ENCODE data around the gene GRIA4. TPM values are rescaled to one million over a fixed set of nuclear protein-coding genes. Genes with fewer than 3 reads are reported as not detected.

The GRIA4 gene
- total RNA-seq, 2 donors from 2014 or later = 0.10 TPM; not detected in 1

DNA sequence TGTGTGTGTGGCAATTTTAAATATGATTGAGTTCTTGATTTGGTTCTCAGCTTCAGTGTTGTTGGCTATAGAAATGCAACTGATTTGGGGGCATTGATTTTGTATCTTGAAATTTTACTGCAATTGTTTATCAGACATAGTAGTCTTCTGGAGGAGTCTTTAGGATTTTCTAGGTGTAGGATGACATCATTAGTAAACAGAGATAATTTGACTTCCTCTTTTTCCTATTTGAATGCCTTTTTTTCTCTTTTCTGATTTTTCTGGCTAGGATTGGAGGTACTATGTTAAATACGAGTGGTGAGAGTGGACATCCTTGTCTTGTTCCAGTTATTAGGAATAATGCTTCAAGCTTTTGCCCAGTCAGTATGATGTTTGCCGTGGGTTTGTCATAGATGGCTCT is 287.3 kb downstream of the GRIA4 start:
- no peak for DNase-seq (ENCODE audit: low spot score)
- intact Hi-C loops (cut with DNase I) = no loop called here

DNA sequence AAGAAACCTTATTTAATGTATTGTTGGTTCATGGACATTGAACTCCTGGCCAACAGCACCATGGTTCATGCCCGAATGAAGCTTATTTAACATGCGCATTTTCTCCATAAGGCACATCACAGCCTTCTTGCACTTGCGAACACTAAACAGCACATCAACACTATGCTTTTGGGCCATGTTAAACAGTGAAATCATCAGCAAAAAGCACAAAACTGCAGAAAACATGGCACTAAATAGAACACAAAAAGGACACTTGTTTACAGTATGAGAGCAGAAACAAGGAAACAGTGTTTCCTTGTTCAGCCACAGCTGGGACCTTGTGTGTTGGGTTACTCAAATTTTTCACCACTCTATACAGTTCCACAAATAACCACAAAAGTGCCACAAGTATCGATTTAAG is 289.9 kb downstream of the GRIA4 start:
- no peak for DNase-seq (ENCODE audit: low spot score)
- intact Hi-C loops (cut with DNase I) = no loop called here

DNA sequence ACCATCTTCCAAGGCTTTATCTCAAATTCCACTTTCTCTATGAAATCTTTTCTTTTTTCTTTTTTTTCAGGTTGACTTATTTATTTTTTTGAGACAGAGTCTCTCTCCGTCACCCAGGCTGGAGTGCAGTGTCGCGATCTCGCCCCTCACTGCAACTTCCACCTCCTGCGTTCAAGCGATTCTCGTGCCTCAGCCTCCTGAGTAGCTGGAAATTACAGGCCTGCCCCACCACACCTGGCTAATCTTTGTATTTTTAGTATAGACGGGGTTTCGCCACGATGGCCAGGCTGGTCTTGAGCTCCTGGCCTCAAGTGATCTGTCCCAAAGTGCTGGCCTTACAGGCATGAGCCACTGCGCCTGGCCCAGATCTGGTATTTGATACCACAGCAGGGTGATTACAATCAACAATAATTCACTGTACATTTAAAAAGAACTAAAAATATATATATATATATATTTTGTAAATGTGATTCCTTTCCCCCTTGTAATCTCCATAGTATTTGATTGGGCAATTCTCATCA is 290.7 kb downstream of the GRIA4 start:
- intact Hi-C loops (cut with DNase I) = no loop called here
- DNase-seq (ENCODE audit: low spot score) = no peak

DNA sequence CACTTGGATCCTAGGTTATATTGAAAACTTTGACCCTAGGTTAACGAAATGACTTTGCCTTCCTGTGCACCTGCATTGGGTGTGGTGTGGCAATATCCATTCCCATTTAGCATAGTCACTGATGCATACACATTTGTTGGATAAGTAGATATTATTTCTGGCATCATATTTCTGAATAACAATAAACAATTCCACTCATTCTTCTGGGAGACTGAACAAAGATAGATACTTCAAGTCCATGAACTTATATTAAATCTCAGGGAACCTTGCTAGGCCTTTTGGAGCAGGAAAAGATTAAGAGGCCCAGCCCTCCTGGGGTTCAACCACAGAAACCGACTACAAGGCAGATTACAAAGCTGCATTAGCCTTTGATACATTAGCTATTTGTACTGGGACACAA is 293.2 kb downstream of the GRIA4 start:
- DNase-seq (ENCODE audit: low spot score) = no peak
- intact Hi-C loops (cut with DNase I) = no loop called here

DNA sequence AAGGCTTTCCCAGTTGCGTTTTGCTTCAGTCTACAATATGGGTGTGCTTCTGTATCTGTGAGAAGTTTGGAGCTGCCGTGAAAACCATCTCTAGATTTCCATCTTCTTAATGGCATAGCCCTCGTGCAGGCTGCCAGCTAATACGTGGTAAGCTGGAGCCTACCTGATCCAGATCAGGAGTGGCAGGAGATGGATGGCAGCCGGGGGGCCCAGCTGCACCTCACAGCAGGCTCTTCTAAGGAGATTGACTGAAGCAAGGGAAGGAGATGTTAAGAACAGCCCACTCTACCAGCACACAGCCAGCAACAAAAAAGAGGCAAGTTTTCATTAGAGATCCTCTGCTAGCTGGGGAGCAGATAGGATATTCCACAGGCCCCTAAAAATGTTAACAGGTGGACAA is 296.6 kb downstream of the GRIA4 start:
- intact Hi-C loops (cut with DNase I) = no loop called here

DNA sequence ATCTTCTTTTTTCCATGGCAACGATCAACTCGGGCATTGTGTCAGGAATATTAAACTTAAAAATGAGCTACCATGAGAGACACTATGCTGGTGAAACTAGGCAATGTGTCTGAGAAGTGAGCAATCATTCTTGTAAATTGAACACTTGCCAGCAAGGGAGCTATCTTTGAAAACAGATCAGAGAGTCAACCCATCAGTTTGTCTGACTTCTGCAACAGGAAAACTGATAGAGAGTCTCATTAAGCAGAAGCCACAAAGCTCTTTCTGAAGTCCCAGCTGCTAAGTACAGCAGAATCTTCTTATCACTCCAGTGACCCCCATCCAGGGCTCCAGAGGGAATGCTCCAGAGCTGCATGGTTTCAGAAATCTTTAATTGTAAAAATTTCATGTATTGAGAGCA is 297.4 kb downstream of the GRIA4 start:
- DNase-seq (ENCODE audit: low spot score) = no peak
- intact Hi-C loops (cut with DNase I) = no loop called here

More for the DNA sequence above, 296.6 kb downstream of the GRIA4 start:
- DNase-seq (ENCODE audit: low spot score) = peak; percentile 54

DNA sequence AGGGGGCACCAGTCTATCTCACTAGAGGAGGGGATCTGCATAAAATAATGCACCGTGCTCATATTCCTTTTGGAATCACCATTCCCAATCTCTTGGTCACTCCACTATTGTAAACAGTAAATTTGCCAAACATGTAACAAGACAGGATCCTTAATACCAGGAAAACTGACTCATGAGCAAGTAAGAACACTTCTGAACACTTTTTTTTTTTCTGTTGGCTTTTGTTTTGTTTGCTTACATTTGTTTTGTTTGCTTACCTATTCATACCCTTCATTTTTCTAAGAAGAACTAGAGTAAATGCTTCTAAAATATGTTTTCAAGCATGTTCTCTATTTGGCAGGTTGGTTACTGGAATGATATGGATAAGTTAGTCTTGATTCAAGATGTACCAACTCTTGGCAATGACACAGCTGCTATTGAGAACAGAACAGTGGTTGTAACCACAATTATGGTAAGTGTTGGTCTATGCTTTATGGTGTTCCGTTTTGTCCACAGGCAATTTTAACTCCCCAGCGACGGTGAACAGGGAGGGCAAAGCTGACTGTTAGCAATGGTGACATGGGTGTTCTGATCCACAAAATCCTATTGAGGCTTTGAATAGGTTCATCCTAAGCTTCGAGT is 300.3 kb downstream of the GRIA4 start:
- intact Hi-C loops (cut with DNase I) = no loop called here
- no peak for DNase-seq (ENCODE audit: low spot score)

DNA sequence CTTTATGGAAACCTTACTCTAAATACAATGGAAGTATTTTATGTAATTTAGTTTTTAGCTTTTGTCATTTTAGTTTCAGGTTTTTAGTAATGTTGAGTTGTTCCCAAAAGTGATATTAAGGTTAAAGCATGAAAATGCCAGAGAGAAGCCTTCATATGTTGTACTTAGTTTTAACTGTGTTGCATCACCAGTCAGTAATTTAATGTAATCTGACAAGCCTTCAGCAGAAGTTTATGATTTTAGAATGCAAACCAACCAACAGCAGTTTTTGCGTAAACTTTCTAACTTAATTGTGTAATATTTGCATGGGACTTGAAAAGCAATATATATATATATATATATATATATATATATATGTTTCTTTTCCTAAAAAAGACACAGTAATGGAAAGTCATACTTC is 301.6 kb downstream of the GRIA4 start:
- DNase-seq (ENCODE audit: low spot score) = no peak
- intact Hi-C loops (cut with DNase I) = no loop called here

DNA sequence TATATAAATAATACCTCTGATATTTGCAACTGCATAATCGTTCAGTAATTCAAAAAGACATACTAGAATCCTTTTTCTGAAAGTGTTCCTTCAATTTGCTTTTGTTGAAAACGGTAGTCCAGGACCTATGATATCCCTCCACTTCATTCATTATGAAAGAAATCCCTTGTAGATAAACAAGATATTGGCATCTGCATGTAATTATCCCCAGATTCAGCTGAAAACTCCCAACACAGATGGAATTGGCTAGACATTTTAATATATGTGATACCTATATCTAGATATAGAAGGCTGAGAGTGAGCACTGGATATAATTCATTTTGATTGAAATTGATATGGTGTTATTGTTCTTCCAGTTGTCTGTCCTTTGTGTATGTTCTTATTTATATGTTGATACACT is 302.8 kb downstream of the GRIA4 start:
- DNase-seq (ENCODE audit: low spot score) = no peak
- intact Hi-C loops (cut with DNase I) = no loop called here

DNA sequence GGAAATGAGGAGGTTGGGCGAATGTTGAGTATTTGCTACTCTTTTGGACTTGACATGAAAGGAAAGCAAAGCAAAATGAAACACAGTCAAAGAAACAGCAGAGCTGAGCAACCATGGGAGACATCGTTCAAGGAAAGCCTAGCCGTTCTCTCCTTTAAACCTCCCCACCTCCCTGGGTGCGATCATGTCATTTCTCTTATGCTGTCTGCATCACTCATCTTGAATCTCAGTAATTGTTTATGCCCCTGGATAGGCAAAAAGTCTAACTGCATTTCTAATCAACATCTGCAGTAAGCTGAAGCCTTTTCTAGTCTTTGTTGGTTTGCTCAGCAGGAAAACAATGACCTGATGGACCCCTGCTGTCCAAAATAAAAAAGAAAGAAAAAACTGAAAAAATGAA is 305.1 kb downstream of the GRIA4 start:
- DNase-seq (ENCODE audit: low spot score) = no peak

DNA sequence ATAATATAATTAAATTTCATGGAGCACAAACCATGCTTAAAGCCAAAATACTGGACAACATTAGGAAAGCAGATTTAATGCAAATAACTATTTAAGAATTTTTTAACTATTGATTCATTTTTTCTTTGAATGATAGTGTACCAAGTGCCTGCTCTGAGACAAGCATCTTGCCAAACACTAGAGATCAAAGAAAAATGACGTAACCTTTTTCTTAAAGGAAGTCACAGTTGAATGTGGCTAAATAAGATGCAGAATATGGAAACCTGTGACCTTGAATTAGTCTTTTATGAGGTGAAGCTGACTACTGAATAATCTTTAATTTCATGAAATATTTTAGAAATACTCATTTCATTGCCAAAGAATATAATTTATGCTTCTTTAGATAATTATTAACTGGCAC is 308.2 kb downstream of the GRIA4 start:
- DNase-seq (ENCODE audit: low spot score) = no peak
- intact Hi-C loops (cut with DNase I) = no loop called here

More for the DNA sequence above, 305.1 kb downstream of the GRIA4 start:
- intact Hi-C loops (cut with DNase I) = no loop called here

DNA sequence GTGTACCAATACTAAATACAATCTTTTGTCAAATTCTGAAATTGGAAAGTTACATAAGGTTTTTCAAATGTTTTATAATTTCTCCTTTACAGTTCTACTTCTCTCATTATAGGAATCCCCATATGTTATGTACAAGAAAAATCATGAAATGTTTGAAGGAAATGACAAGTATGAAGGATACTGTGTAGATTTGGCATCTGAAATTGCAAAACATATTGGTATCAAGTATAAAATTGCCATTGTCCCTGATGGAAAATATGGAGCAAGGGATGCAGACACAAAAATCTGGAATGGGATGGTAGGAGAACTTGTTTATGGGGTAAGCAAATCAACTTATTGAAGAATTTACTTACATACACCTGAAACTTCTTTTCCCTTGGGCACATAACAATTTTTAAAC is 308.7 kb downstream of the GRIA4 start:
- DNase-seq (ENCODE audit: low spot score) = no peak
- intact Hi-C loops (cut with DNase I) = no loop called here

DNA sequence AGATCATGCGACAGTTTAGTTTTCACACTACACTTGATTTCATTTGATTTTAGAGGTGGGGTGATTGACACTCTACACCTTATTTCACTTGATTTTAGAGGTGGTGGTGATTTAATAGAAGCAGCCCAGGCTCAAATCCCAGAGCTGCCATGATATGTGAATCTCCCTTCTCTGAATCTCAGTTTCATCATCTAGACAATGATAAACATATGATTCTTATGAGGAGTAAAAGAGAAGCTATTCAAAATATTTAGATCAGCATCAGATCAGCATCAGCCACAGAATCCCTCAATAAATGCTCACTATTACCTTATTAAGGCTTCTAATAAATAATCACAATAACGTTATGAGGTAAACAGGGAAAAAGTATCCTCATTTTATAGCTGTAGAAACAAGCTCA is 313.4 kb downstream of the GRIA4 start:
- no peak for DNase-seq (ENCODE audit: low spot score)
- intact Hi-C loops (cut with DNase I) = no loop called here

DNA sequence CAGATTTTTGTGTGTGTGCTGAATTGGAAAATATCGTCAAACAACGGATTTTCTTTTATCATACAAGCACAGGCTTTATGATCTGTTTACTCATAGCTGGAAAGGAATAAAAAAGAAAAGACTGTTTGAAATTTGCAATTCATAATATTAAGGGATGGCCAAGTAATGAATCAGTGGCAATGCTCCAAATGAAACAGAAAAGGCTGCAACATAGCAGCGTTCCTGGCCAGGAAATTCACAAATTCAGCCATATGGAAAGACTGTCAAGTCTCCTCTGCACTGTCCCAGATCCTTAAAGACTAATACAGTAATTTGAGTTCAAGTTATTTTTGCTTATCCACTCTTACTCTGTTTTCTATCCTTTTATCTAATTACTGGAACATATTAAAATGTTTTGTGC is 313.9 kb downstream of the GRIA4 start:
- intact Hi-C loops (cut with DNase I) = no loop called here

DNA sequence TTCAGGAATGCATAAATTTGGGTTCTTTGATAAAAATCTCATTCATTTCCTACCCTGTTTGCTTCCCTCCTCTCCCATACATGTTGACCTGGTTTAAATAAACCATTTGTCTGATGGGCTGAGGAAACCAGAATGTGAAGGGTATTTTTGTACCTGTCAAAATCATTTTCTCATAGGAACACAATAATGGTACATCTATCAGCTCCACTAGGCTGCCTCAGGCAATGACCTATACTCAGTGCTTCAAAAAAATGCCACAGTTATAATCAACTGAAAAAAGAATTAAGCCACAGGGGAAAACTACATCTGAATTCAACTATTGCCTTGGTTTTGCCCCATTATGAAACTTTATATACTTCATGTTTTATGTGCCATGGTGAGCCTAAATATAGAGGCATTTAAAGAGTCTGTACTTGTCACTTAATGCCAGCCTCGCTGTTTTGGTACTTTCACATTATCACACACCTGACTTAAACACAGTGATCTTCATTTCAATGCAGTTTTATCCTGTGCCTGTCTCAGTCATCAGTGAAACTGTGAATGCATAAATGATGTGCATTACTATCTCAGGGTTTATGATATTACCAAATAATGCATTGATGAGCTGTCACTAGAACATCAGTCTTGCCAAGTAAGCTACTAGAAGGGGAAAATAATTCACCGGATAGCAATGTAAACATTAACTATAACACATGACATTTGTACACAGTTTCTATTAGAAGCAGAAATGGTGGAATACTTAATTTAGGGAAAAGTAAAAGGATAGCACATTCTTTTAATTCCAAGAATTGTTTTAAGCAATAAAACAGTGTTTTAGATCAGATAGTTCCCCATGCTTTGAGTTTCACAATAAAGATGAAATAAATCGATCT is 319.4 kb downstream of the GRIA4 start:
- intact Hi-C loops (cut with DNase I) = no loop called here
- DNase-seq (ENCODE audit: low spot score) = no peak

More for the DNA sequence above, 313.9 kb downstream of the GRIA4 start:
- no peak for DNase-seq (ENCODE audit: low spot score)

DNA sequence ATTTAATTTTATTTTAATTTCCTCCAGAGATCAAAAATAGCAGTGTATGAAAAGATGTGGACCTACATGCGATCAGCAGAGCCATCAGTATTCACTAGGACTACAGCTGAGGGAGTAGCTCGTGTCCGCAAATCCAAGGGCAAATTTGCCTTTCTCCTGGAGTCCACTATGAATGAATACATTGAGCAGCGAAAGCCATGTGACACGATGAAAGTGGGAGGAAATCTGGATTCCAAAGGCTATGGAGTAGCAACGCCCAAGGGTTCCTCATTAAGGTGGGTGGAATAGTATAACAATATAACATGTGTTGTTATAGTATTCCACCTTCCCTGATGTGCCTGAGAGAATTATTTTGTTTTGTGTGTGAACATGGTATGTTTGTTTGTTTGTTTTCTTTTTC is 323.8 kb downstream of the GRIA4 start:
- intact Hi-C loops (cut with DNase I) = loop anchor here in 1 of 2 donors (5.0 kb wide), 1 partner anchor 804 kb away; no protein-coding TSS in a partner anchor
- no peak for DNase-seq (ENCODE audit: low spot score)

DNA sequence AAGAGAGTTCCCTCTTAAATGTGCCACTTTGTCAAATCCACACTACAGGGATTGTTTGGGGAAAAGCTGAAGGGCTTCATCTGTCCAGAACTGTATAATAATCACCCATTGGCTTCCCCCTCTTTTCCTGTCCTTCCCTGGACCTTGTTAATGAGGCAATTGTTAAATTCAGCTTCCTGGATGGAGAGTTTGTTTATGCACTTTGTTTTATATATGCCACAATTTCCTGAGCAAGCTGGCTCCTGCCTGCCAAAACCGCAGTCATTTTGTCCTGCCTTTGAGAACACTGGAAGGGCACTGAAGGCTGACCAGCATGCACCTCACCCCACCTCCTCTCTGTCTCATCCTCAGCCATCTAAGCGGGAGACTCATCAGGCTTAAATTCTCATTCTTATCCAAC is 325.9 kb downstream of the GRIA4 start:
- intact Hi-C loops (cut with DNase I) = no loop called here
- DNase-seq (ENCODE audit: low spot score) = no peak

DNA sequence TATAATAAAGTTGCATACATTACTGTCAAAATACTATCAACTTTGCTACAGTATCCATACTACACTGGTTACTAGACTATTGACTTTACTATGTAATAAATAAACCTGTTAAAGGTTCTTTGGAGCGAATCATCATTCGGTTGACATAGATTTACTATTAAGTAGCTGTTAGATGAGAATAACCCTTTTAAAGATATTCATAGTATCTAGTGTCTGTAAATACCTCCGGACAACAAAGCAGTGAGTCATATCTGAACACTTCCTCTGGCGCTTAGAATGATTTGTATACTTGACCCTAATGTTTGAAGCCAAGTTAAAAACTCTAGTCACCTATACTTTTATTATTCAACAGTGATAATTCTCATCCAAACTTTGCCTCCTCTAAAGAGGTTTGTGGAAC is 327.5 kb downstream of the GRIA4 start:
- DNase-seq (ENCODE audit: low spot score) = no peak
- intact Hi-C loops (cut with DNase I) = no loop called here

DNA sequence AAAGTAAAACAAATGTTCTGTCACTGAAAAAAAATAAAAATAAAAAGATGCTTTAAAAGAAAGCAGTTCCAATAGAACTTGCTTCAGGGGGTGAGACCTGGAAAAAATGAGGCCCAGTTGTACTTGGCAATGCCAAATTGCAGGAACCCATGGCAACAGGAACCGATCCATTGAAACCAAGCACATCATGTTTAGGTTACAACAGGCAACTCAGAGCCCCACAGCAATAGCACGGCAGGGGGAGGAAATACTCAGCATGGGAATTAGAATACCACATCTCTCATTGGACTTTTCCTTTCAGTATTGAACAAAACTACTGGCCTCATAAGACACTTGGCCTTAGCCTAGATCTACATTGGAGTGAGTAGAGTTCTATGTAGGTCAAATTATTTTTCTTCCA is 327.9 kb downstream of the GRIA4 start:
- no peak for DNase-seq (ENCODE audit: low spot score)
- intact Hi-C loops (cut with DNase I) = no loop called here

DNA sequence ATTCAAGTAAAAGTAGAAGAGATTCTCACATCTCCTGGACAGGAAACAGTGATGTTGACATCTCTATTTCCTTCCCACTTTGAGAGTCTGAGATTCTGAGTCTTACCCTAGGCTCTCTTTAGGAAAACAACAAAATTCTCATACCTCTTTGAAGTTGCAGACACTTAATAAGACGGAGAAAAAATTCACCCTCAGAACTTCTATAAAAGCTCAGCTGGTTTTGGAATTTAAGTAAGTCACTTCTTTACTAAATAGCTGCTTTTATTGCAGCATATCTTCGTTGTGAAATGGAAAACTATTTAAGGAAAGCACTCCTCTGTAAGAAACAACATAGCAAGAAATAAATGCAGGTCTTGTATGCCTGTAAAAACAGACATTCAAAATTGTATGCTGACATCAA is 333.0 kb downstream of the GRIA4 start:
- DNase-seq (ENCODE audit: low spot score) = no peak
- intact Hi-C loops (cut with DNase I) = no loop called here
